HuH-7 (cell line): ENCODE results near the gene FIGLA.
A peak's percentile ranks its signal among the peaks of the same experiment; 100 is the strongest.

Experiments used
- DNase-seq: peaks from one replicate; pipeline ENCODE4 v3.0.0; 2011; ENCODE audit warnings: low spot score

Gene FIGLA

DNA sequence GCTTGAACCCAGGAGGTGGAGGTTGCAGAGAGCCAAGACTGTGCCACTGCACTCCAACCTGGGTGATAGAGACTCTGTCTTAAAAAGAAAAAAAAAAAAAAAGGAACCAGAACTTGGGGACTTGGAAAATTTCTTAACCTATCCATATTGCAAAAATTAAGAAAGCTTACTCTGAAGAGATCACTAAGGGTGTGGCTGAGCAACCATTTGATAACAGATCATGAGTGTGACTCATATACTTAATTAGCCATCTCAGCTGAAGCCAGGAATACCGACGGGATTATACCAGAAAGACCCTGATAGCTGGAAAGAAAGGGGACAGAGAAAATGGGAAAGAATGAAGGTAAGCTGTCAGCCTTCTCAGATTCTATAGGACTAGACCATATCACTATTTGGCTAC, 15.3 kb downstream of the FIGLA start:
- no peak for DNase-seq

DNA sequence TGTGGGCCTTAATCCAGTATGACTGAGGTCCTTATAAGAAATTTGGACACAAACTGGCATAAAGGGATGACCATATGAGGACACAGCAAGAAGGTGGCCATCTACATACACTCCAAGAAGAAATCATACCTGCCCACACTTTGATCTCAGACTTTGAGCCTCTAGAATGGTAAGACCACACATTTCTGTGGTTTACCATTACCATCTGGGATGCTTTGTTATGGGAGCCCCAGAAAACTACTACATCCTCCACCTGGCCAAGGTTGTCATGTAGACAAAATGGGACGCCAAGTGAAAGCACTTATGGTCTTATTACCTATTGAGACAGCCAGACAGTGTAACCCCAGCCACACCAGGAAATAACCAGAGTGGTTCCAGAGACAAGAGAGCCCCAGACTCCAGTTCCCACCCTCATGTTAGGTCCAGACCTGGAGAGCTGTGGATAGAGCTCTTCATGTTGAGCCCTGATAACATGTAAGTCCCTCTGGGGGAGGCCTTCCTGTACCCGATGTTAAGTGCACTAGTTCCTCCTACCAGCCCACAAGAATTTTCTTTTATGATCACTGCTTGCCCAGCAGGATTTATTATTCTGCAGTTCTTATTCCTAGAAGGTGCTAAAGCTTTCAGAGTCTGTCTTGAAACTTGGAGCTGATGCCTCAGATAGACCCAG, 17.8 kb downstream of the FIGLA start:
- DNase-seq = no peak

DNA sequence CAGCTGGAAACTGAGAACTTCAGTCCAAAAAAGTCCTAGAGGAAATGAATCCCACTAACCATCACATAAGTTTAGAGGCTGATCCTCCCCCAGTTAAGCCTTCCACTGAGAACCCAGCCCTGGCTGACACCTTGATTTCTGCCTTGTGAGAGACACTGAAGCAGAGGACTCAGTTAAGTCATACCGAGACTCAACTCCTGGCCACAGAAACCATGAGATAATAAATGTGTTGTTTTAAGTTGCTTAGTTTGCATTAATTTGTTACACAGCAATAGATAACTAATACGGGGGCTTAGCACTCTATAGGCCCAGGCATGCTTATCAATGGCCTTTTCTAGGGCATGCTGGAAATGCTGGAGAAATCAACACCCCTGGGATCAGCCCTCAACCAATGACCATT, 19.0 kb downstream of the FIGLA start:
- DNase-seq = no peak

DNA sequence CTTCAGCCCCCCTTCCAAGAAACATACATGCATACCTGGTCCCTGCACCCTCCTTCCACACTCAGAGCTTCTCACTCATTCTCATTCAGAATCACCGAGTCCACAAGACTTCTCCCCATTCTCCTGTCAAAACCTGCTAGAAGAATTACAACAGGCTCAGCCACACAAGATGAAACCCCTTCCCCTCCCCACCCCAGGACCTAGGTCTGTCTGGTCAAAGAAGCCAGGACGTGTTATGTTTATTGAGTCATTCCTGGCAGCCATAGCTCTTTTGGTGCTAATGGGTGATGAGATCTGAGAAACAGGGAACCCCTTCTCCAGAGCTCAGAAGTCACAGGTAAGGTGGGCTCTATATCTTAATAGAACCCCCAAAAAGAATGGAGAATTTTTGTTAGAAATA, 21.0 kb downstream of the FIGLA start:
- DNase-seq = no peak

DNA sequence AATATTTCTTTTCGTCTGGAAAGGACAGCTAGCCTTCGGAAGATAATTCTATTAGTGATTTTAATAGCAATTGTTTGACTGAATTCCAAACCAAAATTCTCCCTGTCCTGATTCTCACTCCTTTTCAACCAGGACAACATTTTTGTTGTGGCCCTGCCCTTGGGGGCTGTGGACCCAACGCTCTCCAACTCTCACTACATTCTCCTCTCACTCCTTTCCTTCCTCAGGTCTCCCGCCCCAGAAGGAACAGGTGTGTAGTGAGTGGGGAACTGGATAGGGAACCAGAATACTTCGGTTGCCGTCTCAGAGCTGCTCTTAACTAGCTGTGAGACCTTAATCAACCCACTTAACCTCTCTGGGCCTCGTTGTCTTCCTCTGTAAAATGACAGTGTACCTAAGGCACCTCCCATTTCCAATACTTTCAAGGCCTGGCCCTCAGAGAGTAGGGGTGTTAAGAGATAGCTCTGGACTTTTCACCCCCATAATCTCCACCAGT, 21.8 kb downstream of the FIGLA start:
- no peak for DNase-seq

DNA sequence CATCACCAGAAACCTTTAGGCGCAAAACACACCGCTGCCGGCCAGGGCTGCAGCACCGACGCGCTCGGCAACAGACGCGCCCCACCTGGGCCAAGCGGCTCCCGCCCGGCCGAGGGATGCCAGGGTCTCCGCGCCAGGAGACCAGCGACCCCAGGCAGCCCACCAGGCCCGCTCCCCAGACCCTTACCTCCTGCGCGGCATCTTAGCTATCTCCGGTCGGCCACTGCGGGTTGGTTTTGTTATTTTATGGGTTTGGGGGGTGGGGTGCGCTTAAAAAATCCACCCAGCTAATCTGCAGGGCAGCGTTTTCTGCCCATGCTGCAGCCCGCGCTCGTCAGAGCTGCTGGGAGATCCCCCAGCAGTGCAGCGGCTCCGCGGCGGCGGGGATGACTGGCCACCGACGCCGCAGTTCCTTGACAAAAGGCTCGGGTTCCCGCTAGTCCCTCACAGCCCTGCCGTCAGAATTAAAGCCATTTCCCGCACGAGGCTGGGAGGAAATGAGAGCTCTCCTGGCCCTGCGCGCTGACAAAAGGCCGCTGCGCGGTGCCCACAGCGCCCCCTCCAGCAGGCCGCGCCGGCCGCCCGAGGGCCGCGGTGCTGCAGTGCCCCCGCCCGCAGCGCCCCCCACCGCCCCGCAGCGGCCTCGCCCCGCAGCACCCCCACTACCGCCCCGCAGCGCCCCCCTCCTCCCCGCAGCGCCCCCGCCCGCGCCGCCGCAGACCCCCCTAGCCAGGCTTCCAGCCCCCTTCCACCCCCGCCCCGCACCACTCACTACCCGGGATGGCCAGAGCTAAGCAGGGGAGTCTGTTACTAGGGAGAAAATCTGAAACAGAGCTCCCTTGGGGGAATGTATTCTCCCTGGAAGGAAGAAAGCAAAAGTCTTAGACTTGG, 22.5 kb downstream of the FIGLA start, which contains the start of gene ADD2:
Gene ADD2 (minus strand): TSS at position 502 of the 891 bp plus-strand sequence. CDS start 61,792 bp downstream, outside the sequence.
- peak; percentile 36 for DNase-seq

DNA sequence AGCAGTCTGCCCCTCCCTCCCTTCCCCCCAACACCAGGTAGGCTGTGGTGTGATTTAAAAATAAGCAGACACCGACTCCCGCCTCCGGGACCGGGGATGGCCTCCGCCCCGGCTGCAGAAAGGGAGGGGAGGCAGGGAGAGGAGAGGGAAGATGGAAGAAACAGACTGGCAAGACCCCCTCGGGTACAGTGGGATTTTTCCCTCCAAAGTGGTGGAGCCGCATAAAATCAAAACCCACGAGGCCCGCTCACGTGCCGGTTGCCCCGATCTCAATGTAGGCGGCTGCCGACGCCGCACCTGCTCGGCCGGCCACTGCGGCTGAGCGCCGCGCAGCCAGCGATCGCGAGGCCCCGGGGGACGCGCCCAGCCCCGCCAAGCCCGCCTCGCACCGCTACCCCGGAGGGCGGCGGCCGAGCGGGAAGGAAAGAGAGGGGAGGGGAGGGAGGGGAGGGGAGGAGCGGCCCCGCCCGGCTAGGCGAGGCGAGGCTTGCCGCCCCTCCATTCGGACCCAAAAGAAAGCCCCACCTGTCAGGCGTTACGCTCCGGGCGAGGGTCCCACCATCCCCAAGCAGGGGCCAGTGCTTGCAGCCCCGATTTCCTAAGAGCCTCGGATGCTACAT, 23.3 kb downstream of the FIGLA start:
- no peak for DNase-seq

DNA sequence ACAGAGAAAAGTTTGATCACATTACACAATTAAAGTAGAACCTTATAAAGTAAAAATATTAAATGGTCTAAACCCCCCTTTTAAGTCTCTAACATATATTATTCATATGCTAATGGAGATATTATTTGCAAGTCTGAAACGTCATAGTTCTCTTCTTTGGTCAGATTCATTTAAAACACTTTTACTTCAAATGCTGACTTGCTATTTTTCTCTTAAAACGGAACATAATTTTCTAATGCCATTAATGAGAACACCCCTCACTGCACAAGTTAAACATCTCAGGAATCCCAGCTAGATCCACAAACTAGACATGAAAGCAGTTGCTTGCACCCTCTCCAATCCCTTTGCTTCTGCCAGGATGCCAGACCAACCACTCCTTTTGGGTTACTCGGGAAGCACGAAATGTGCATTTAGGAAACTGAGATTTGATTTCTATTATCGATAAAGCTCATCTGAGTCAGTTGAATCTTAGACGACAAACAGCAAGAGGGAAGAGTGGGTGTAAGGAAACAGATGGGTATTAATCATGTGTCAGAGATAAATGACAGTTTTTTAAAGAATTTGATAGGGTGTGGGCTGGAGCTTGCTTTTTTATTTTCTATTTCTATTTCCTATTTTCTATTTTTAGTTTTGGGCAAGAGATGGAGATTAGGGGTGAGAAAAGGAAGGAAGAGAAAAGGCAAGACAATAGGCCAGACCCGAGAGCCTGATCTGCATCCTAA, 23.9 kb downstream of the FIGLA start:
- no peak for DNase-seq

DNA sequence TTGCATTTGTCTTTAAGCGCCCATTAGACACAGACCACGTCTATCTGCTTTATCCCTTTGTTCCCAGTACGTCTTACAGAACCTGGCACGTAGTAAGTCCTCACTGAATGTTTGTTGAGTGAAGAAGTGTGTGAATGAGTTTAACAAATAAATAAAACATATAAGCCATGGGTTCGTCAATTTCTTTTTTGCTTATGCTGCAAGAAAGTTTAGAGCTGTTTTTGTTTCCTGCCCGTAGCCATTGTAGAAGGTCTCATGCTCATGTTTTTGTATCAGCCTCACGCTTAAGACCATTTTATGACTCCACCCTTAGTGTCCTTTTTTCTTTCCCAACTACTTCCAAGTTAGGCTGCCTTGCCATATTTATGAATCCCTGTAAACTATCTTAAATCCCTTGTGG, 24.9 kb downstream of the FIGLA start:
- no peak for DNase-seq

DNA sequence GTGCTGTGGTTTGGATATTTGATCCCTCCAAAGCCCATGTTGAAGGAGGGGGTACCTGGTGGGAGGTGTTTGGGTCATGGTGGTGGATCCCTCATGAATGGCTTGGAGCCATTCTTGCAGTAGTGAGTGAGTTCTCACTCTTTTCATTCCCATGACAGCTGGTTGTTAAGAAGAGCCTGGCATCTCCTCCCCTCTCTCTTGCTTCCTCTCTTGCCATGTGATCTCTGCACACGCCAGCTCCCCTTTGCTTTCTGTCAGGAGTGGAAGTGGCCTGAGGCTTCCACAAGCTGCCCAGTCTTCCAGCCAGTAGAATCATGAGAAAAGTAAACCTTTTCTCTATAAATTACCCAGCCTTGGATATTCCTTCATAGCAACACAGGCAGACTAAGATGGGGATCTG, 31.0 kb downstream of the FIGLA start:
- DNase-seq = no peak

DNA sequence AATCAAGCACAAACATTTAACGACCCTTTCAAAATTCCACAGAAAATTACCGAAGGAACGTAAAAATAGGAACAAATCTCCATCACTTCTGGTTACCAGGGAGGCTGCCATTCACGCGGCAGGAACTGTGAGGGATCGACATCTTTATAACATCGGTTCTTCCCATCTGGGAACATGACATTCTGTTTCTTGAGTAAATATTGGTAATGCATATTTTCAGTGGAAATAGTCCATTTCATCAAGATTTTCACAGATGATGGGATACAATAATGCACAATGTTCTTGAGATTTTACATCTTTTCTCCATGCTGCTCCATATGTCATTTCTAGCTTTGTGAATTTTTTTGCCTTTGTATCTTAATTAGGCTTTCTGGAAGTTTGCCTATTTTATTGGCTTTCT, 32.5 kb downstream of the FIGLA start:
- DNase-seq = no peak

DNA sequence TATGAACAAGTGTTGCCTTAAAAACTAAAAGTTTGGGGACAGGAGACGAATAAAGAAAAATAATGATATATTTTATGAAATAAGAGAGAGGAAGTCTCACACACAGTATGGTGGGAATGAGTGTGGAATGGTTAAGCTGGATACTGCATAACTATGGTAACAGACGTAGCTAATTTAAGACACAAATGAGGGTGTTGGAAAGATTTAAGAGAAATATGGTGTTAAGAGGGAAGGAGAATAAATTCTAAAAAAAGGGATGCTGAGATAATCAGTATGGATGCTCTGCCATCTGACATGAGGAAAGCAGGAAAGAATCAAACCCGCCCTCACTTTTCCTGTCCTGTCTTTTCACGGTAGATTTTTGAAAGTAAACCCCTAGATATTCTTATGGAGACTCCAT, 33.1 kb downstream of the FIGLA start:
- no peak for DNase-seq

DNA sequence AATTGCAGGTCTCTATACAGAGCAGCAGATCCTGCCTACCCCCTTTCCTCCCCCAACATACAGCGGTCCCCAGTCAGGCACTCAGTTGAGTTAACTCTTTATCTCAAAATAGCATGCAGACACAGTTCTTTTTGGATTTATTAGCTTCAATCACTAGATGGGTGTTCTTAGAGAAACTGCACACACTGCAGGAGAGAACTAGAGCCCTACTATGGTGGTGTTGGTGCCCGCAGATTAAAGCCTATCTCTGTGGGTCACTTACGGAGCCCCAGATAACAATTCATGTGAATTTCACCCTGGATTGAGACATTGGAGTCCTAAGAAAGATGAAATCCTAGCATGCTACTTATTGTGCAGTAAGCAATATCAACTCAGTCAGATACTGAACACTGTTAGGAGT, 34.3 kb downstream of the FIGLA start:
- no peak for DNase-seq

DNA sequence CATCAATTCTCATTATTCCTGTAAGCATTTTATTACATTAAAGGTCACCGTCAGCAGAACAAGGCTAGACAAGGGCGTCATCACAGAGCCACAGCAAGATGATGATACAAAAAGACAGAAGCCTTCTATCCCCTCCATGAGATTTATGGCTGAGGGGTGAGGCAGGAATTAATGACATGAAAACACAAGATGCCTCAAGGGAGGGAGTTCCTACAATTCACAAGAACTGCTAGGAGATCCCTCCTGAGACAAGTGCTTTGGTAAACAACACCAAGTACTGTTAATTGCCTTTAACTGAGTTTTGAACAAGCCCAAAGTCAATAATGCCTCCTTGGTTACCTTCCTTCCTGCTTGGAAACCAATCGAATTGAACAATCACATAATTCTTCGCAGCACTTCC, 36.5 kb downstream of the FIGLA start:
- DNase-seq = no peak

DNA sequence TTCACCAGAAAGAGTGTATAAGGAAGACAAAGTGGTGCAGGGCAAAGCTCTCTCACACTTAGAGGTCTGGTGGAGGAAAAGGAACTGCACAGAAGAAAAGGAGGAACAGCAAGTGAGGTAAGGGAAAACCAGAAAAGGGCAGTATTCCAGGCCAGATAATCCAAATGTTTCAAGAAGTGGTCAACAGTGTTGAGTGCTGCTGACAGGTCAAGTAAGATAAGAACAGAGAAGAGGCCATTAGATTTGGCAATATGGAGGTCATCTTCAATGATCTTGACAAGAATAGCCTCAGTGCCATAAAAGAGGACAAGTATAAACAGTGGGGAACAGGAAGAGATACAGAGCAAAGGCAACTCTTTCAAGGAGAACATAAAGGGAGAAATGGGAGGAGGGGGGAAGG, 37.4 kb downstream of the FIGLA start:
- no peak for DNase-seq

DNA sequence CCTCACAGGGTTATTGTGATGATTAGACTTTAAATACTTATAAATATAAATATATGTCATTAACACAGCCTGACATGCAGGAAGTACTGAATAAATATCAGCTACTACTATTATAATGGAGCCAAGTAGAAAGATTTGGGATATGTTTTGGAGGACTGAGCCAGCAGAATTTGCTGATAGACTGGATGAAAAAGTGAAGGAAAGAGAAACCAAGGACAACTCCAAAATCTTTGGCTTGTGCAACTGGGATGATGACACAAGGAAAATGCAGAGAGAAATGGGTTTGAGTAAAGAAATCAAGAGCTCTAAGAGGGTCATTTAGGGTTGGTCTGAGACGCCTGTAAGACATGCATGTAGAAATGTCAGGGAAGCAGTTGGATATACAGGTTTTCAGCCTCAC, 38.0 kb downstream of the FIGLA start:
- DNase-seq = no peak

DNA sequence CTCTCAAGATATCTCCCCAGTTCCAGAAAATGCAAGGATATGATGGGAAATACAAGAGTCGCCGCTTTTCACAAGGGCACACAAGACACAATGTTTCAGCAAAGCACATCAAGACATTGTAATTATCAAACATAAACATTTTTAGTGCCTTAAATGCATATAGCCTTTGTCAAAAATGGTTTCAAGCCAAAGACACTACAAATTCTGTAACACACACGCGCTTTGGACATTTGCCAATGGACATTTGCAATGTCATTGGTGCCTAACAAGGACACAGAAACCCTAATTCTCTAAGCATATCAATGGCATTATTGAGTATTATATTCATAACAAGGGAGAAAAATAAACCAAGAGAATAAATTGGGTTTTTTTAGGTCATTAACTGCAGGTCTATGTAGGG, 38.6 kb downstream of the FIGLA start:
- DNase-seq = no peak

DNA sequence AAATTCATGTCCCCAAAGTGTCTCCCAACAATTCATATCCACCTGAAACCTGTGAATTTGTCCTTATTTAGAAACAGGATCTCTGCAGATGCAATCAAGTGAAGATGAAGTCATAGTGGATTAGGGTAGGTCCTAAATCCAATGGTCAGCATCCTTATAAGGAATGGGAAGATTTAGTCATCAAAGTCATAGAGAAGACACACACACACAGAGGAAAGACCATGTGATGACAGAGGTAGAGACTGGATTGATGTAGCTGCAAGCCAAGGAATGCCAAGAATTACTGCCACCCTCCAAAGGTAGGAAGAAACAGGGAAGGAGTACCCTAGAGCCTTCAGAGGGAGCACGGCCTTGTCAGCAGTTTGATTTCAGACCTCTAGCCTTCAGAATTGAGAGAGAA, 40.1 kb downstream of the FIGLA start:
- no peak for DNase-seq

DNA sequence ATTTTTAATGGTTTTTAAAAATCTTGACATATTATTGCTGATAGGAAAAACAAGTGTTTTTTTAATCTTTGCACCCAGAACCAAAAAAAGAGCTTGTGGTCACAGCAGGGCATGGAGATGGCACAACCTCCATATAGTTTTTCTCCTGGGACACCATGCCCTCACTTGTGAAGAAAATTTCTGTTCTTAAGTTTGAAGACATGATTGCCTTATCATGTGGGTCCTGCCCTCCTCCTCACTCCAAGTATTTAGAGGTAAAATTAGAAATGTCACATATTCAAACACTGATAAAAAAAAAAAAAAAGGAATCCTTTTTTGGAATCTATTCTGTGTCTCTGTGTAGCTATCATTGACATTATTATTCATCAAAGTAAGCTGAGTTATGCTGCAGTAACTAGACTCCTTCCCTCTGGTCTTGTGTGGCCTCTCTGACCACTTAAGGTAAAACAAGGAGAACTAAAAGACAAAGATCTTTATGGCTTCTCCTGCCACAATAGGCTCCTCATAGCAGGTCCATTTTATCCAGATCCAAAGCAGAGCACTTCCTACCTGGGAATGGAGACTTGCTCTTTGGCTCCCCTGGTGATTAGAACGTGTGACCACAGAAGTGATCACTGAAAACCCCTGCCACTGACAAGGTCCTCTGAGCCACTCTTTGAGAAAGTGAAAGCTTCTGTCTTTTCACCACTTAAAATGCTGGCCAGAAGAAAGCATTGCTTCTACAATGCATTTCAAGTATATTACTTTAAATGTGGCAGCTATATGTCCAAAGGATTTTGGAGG, 42.2 kb downstream of the FIGLA start:
- no peak for DNase-seq

DNA sequence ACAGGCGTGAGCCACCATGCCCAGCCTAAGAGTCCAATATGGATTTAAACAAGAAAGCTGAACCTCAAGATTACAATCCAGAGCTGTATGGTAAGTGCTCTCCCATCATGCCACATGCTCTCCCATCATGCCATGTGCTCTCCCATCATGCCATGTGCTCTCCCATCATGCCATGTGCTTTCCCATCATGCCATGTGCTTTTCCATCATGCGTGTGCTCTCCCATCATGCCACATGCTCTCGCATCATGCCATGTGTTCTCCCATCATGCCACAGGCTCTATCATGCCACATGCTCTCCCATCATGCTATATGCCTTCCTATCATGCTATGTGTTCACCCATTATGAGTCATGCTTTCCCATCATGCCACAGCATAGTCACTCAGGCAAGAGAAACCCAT, 43.2 kb downstream of the FIGLA start:
- no peak for DNase-seq
